Measurements from ENCODE around the gene HMGN1.

HMGN1 gene

GRCh38 chr21:39348355-39349210 lies at the start of gene HMGN1:
TSS of gene HMGN1 (minus strand) at chr21:39349088. CDS start at chr21:39348917, 171 bp downstream.
- peak within 1 kb of the TSS; percentile 94 for H3K4me3 ChIP-seq (ENCODE audit: low read depth, low read length)
- DNase-seq (ENCODE audit: low read depth): peak; percentile 54
- no peak for TF ChIP-seq CTCF (IDR thresholded peaks at IDR 0.05; ENCODE audit: control insufficient read depth, extremely low read depth, insufficient read depth)

GRCh38 chr21:39397646-39398385 lies 48.9 kb upstream of the HMGN1 start:
- H3K4me3 ChIP-seq (ENCODE audit: low read depth, low read length): no peak overlapping the region
- no peak for DNase-seq (ENCODE audit: low read depth)
- no peak for TF ChIP-seq CTCF (IDR thresholded peaks at IDR 0.05; ENCODE audit: control insufficient read depth, extremely low read depth, insufficient read depth)

- H3K4me3 ChIP-seq (ENCODE audit: low read depth, low read length): no peak overlapping the region
- no peak for TF ChIP-seq CTCF (IDR thresholded peaks at IDR 0.05; ENCODE audit: control insufficient read depth, extremely low read depth, insufficient read depth)
- no peak for DNase-seq (ENCODE audit: low read depth)
Measured at GRCh38 chr21:39392981-39393380, 44.1 kb upstream of the HMGN1 start.

- H3K4me3 ChIP-seq (ENCODE audit: low read depth, low read length): no peak overlapping the region
- no peak for DNase-seq (ENCODE audit: low read depth)
- TF ChIP-seq CTCF (IDR thresholded peaks at IDR 0.05; ENCODE audit: control insufficient read depth, extremely low read depth, insufficient read depth): no peak
Measured at GRCh38 chr21:39390212-39390765, 41.4 kb upstream of the HMGN1 start.

GRCh38 chr21:39388811-39389155 lies 39.9 kb upstream of the HMGN1 start:
- no peak for TF ChIP-seq CTCF (IDR thresholded peaks at IDR 0.05; ENCODE audit: control insufficient read depth, extremely low read depth, insufficient read depth)
- H3K4me3 ChIP-seq (ENCODE audit: low read depth, low read length): no peak overlapping the region
- no peak for DNase-seq (ENCODE audit: low read depth)

- no peak for DNase-seq (ENCODE audit: low read depth)
- peak; percentile 93 for TF ChIP-seq CTCF (IDR thresholded peaks at IDR 0.05; ENCODE audit: control insufficient read depth, extremely low read depth, insufficient read depth)
- peak overlapping the region; percentile 55 for H3K4me3 ChIP-seq (ENCODE audit: low read depth, low read length)
Measured at GRCh38 chr21:39388038-39388810, 39.3 kb upstream of the HMGN1 start.

Data from LNCaP clone FGC (cell line).